ENCODE measurements around the gene ZDHHC11.

ZDHHC11 gene

GRCh38 chr5:865771-866170 lies 15.0 kb upstream of the ZDHHC11 start:
- TF ChIP-seq POLR2AphosphoS5 (IDR thresholded peaks at IDR 0.05; ENCODE audit: low read depth, low read length) (no peak), TAF1 (IDR thresholded peaks at IDR 0.05; ENCODE audit: borderline replicate concordance, insufficient read depth, low read length) (no peak), FOXP2 (optimal IDR thresholded peaks at IDR 0.05; ENCODE audit: borderline replicate concordance, extremely low read depth, extremely low read length, insufficient read depth) (no peak), SIN3A (IDR thresholded peaks at IDR 0.05; ENCODE audit: borderline replicate concordance, insufficient read depth, low read length) (no peak), REST (IDR thresholded peaks at IDR 0.05; ENCODE audit: insufficient read depth in 1 of 2, low read depth in 2 of 2, low read length in 2 of 2) (no peak)

- no peak for TF ChIP-seq REST (IDR thresholded peaks at IDR 0.05; ENCODE audit: insufficient read depth in 1 of 2, low read depth in 2 of 2, low read length in 2 of 2)
- no peak for TF ChIP-seq SIN3A (IDR thresholded peaks at IDR 0.05; ENCODE audit: borderline replicate concordance, insufficient read depth, low read length)
- TF ChIP-seq POLR2AphosphoS5 (IDR thresholded peaks at IDR 0.05; ENCODE audit: low read depth, low read length): no peak
- no peak for TF ChIP-seq TAF1 (IDR thresholded peaks at IDR 0.05; ENCODE audit: borderline replicate concordance, insufficient read depth, low read length)
- no peak for TF ChIP-seq FOXP2 (optimal IDR thresholded peaks at IDR 0.05; ENCODE audit: borderline replicate concordance, extremely low read depth, extremely low read length, insufficient read depth)
Measured at GRCh38 chr5:865168-865521, 14.4 kb upstream of the ZDHHC11 start.

- TF ChIP-seq SIN3A (IDR thresholded peaks at IDR 0.05; ENCODE audit: borderline replicate concordance, insufficient read depth, low read length) (no peak), POLR2AphosphoS5 (IDR thresholded peaks at IDR 0.05; ENCODE audit: low read depth, low read length) (no peak), REST (IDR thresholded peaks at IDR 0.05; ENCODE audit: insufficient read depth in 1 of 2, low read depth in 2 of 2, low read length in 2 of 2) (no peak), FOXP2 (optimal IDR thresholded peaks at IDR 0.05; ENCODE audit: borderline replicate concordance, extremely low read depth, extremely low read length, insufficient read depth) (no peak), TAF1 (IDR thresholded peaks at IDR 0.05; ENCODE audit: borderline replicate concordance, insufficient read depth, low read length) (no peak)
Measured at GRCh38 chr5:864492-865167, 13.8 kb upstream of the ZDHHC11 start.

GRCh38 chr5:863244-863805 lies 12.5 kb upstream of the ZDHHC11 start:
- TF ChIP-seq FOXP2 (optimal IDR thresholded peaks at IDR 0.05; ENCODE audit: borderline replicate concordance, extremely low read depth, extremely low read length, insufficient read depth): no peak
- TF ChIP-seq POLR2AphosphoS5 (IDR thresholded peaks at IDR 0.05; ENCODE audit: low read depth, low read length): no peak; the same call in 1 of the 2 replicates
- TF ChIP-seq TAF1 (IDR thresholded peaks at IDR 0.05; ENCODE audit: borderline replicate concordance, insufficient read depth, low read length): no peak
- no peak for TF ChIP-seq SIN3A (IDR thresholded peaks at IDR 0.05; ENCODE audit: borderline replicate concordance, insufficient read depth, low read length)
- TF ChIP-seq REST (IDR thresholded peaks at IDR 0.05; ENCODE audit: insufficient read depth in 1 of 2, low read depth in 2 of 2, low read length in 2 of 2): no peak
